ENCODE data around the gene NTRK3. TPM values are rescaled to one million over a fixed set of nuclear protein-coding genes. Genes with fewer than 3 reads are reported as not detected.

NTRK3 gene
- polyA plus RNA-seq, 1 donor (not counting 4 experiments of a cell fraction or from before 2014, with no cell fraction given) = not detected

DNA sequence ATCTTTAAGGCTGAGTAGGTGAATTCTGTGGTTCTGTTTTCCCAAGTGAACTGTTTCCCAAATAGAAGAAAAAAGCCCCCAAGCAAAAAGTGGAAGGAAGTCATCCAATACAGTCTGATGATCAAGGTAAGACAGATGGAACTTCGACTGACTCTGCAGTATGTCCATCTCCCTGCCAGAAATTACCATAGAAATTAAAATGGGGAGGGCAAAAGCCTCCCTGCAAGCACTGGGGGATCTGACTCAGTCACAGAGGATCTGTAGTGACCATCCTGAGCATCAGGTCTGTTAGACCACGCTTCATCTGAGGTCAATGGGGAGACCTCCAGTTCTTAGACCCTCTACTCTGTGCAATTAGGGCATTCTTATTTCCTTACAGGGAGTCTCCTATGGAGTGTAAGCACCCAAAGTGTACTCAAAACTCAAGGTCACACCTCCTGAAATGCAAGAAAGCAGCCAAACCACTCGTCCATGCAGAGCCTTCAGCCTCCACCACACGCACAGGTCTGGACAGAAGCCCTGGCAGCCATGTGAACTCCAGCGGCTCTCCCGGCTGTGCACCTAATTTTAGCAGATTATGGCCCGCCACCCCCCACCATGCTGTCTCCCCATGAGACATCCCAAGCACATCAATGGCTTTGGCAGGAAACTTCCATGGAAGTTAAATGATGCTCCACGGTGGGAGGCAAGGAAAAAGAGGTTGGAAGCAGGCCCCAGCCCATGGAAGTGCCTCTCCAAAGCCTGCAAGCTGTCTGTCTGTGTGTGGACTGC lies 348.7 kb downstream of the NTRK3 start:
- TF ChIP-seq, protein P1, sequence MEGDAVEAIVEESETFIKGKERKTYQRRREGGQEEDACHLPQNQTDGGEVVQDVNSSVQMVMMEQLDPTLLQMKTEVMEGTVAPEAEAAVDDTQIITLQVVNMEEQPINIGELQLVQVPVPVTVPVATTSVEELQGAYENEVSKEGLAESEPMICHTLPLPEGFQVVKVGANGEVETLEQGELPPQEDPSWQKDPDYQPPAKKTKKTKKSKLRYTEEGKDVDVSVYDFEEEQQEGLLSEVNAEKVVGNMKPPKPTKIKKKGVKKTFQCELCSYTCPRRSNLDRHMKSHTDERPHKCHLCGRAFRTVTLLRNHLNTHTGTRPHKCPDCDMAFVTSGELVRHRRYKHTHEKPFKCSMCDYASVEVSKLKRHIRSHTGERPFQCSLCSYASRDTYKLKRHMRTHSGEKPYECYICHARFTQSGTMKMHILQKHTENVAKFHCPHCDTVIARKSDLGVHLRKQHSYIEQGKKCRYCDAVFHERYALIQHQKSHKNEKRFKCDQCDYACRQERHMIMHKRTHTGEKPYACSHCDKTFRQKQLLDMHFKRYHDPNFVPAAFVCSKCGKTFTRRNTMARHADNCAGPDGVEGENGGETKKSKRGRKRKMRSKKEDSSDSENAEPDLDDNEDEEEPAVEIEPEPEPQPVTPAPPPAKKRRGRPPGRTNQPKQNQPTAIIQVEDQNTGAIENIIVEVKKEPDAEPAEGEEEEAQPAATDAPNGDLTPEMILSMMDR (optimal IDR thresholded peaks at IDR 0.05 in 1 of 3, IDR thresholded peaks at IDR 0.05 in 1 of 3, conservative IDR thresholded peaks at IDR 0.05 in 1 of 3; ENCODE audit: extremely low read depth in 1 of 3, insufficient read depth in 2 of 3, low read length in 3 of 3) = no peak
- no peak for TF ChIP-seq EZH2 (IDR thresholded peaks at IDR 0.05; ENCODE audit: low read length)
- no peak overlapping the region for H3K27ac ChIP-seq (ENCODE audit: control insufficient read depth, insufficient read depth, low read length)
- H3K79me2 ChIP-seq (ENCODE audit: control insufficient read depth, insufficient read depth, low read length) = no peaks in the 10 kb centered on the region
- FAIRE-seq (no peak), DNase-seq (ENCODE audit: low read depth, low spot score) (no peak)
- H3K9me1 ChIP-seq (ENCODE audit: control insufficient read depth, extremely low read depth, insufficient read depth, low read length) = no peaks in the 10 kb centered on the region
- no peak overlapping the region for H2AFZ ChIP-seq (ENCODE audit: control insufficient read depth, low read length)
- no peaks in the 10 kb centered on the region for H3K36me3 ChIP-seq (ENCODE audit: control insufficient read depth in 2 of 2, extremely low read depth in 1 of 2, insufficient read depth in 2 of 2, low read length in 2 of 2)
- no peak overlapping the region for H3K4me3 ChIP-seq (ENCODE audit: control insufficient read depth in 2 of 3, extremely low read depth in 1 of 3, insufficient read depth in 2 of 3, low read depth in 1 of 3, low read length in 3 of 3)
- H3K9ac ChIP-seq (ENCODE audit: control insufficient read depth, extremely low read depth, insufficient read depth, low read length) = no peak overlapping the region
- H4K20me1 ChIP-seq (ENCODE audit: control insufficient read depth, extremely low read depth, insufficient read depth, low read length) = no peaks in the 10 kb centered on the region
- H3K4me2 ChIP-seq (ENCODE audit: control insufficient read depth, extremely low read depth, insufficient read depth, low read depth, low read length) = no peak overlapping the region
- no peaks in the 10 kb centered on the region for H3K27me3 ChIP-seq (ENCODE audit: control insufficient read depth, extremely low read depth, insufficient read depth, low read length)
- no peaks in the 10 kb centered on the region for H3K9me3 ChIP-seq (ENCODE audit: control insufficient read depth, low read depth, low read length)
- dilution Hi-C loops (cut with MboI; ENCODE audit: extremely low pct_ligation_motif_present, low sequenced_read_pairs) = no loop called here
- no peaks in the 10 kb centered on the region for H3K4me1 ChIP-seq (ENCODE audit: control insufficient read depth, extremely low read depth, insufficient read depth, low read length)

- Histone ChIP-seq H3K9ac (ENCODE audit: control insufficient read depth, extremely low read depth, insufficient read depth, low read length) (no peak overlapping the region), H3K9me3 (ENCODE audit: control insufficient read depth, low read depth, low read length) (no peaks in the 10 kb centered on the region), H3K4me2 (ENCODE audit: control insufficient read depth, extremely low read depth, insufficient read depth, low read depth, low read length) (no peak overlapping the region), H3K79me2 (ENCODE audit: control insufficient read depth, insufficient read depth, low read length) (no peaks in the 10 kb centered on the region), H4K20me1 (ENCODE audit: control insufficient read depth, extremely low read depth, insufficient read depth, low read length) (no peaks in the 10 kb centered on the region), H3K4me3 (ENCODE audit: control insufficient read depth in 2 of 3, extremely low read depth in 1 of 3, insufficient read depth in 2 of 3, low read depth in 1 of 3, low read length in 3 of 3) (no peak overlapping the region), H3K27ac (ENCODE audit: control insufficient read depth, insufficient read depth, low read length) (no peak overlapping the region), H2AFZ (ENCODE audit: control insufficient read depth, low read length) (no peak overlapping the region), H3K36me3 (ENCODE audit: control insufficient read depth in 2 of 2, extremely low read depth in 1 of 2, insufficient read depth in 2 of 2, low read length in 2 of 2) (no peaks in the 10 kb centered on the region), H3K4me1 (ENCODE audit: control insufficient read depth, extremely low read depth, insufficient read depth, low read length) (no peaks in the 10 kb centered on the region), H3K27me3 (ENCODE audit: control insufficient read depth, extremely low read depth, insufficient read depth, low read length) (no peaks in the 10 kb centered on the region), H3K9me1 (ENCODE audit: control insufficient read depth, extremely low read depth, insufficient read depth, low read length) (no peaks in the 10 kb centered on the region)
- FAIRE-seq (no peak), DNase-seq (ENCODE audit: low read depth, low spot score) (no peak)
- dilution Hi-C loops (cut with MboI; ENCODE audit: extremely low pct_ligation_motif_present, low sequenced_read_pairs) = no loop called here
- TF ChIP-seq EZH2 (IDR thresholded peaks at IDR 0.05; ENCODE audit: low read length) = no peak
- TF ChIP-seq, protein P1 (optimal IDR thresholded peaks at IDR 0.05 in 1 of 3, IDR thresholded peaks at IDR 0.05 in 1 of 3, conservative IDR thresholded peaks at IDR 0.05 in 1 of 3; ENCODE audit: extremely low read depth in 1 of 3, insufficient read depth in 2 of 3, low read length in 3 of 3) = no peak
Measured at GRCh38 chr15:87906444-87906843, 350.1 kb downstream of the NTRK3 start.
